Mesendoderm (in vitro differentiated cells): Measurements from ENCODE around the gene RALGPS1.

Experiments
- DNase-seq: peaks from one replicate; pipeline ENCODE4 v3.0.0; 2013
- H2AK5ac ChIP-seq: 2 replicates; pipeline ENCODE4 v1.6.1; 2013; ENCODE audit warnings: low read length, inconsistent platforms
- H2BK120ac ChIP-seq: 2 replicates; pipeline ENCODE4 v1.6.1; 2013; ENCODE audit warnings: low read depth, mild to moderate bottlenecking, low read length, moderate library complexity, mixed read lengths
- H2BK15ac ChIP-seq: replicated peaks from 2 replicates; pipeline ENCODE4 v1.6.1; 2013; ENCODE audit warnings: low read depth, mild to moderate bottlenecking, moderate library complexity
- H2BK5ac ChIP-seq: 2 replicates; pipeline ENCODE4 v1.6.1; 2013; ENCODE audit warnings: low read length, inconsistent platforms
- H3K18ac ChIP-seq: 2 replicates; pipeline ENCODE4 v1.6.1; 2013; ENCODE audit warnings: mild to moderate bottlenecking, low read length, mixed read lengths
- H3K23ac ChIP-seq: one replicate; pipeline ENCODE4 v1.6.1; 2013; ENCODE audit warnings: low read length
- H3K27ac ChIP-seq: 2 replicates; pipeline ENCODE4 v1.5.1; 2013; ENCODE audit warnings: low read depth, mild to moderate bottlenecking, inconsistent platforms, low read length, moderate library complexity
- H3K27me3 ChIP-seq: 2 replicates; pipeline ENCODE4 v1.6.1; 2013; ENCODE audit warnings: low read length, control low read depth, mild to moderate bottlenecking, inconsistent platforms; ENCODE audit not compliant: insufficient read depth, poor library complexity
- H3K36me3 ChIP-seq: 2 replicates; pipeline ENCODE4 v1.6.1; 2013; ENCODE audit warnings: low read length, inconsistent platforms; ENCODE audit not compliant: control insufficient read depth, insufficient read depth
- H3K4ac ChIP-seq: one replicate; pipeline ENCODE4 v1.6.1; 2013; ENCODE audit warnings: low read depth, mild to moderate bottlenecking, low read length, moderate library complexity
- H3K4me1 ChIP-seq: 2 replicates; pipeline ENCODE4 v1.6.1; 2013; ENCODE audit warnings: low read depth, low read length, inconsistent platforms; ENCODE audit not compliant: control insufficient read depth
- H3K4me2 ChIP-seq: 2 replicates; pipeline ENCODE4 v1.6.1; 2013; ENCODE audit warnings: low read length
- H3K4me3 ChIP-seq: 2 replicates; pipeline ENCODE4 v1.5.1; 2013; ENCODE audit warnings: mild to moderate bottlenecking, low read length
- H3K56ac ChIP-seq: one replicate; pipeline ENCODE4 v1.6.1; 2013; ENCODE audit warnings: low read length
- H3K79me1 ChIP-seq: 2 replicates; pipeline ENCODE4 v1.6.1; 2013; ENCODE audit warnings: low read length, inconsistent platforms
- H3K79me2 ChIP-seq: 2 replicates; pipeline ENCODE4 v1.6.1; 2013; ENCODE audit warnings: mild to moderate bottlenecking, low read length; ENCODE audit not compliant: control insufficient read depth, insufficient read depth
- H3K9ac ChIP-seq: 2 replicates; pipeline ENCODE4 v1.6.1; 2013; ENCODE audit warnings: low read length, inconsistent platforms
- H4K5ac ChIP-seq: one replicate; pipeline ENCODE4 v1.6.1; 2013; ENCODE audit warnings: low read length
- H4K8ac ChIP-seq: one replicate; pipeline ENCODE4 v1.6.1; 2013; ENCODE audit warnings: low read depth, mild to moderate bottlenecking, control low read depth, low read length, moderate library complexity
- WGBS: extraction: QIAGEN DNeasy Blood & Tissue Kit; methylation state at CpG from one replicate; pipeline ENCODE4 v1.1.7; 2013; ENCODE audit warnings: low lambda C conversion rate, missing lambda C conversion rate; ENCODE audit not compliant: insufficient coverage; ENCODE audit errors: extremely low coverage; 5-methylcytosine and 5-hydroxymethylcytosine counted together

Gene RALGPS1

DNA sequence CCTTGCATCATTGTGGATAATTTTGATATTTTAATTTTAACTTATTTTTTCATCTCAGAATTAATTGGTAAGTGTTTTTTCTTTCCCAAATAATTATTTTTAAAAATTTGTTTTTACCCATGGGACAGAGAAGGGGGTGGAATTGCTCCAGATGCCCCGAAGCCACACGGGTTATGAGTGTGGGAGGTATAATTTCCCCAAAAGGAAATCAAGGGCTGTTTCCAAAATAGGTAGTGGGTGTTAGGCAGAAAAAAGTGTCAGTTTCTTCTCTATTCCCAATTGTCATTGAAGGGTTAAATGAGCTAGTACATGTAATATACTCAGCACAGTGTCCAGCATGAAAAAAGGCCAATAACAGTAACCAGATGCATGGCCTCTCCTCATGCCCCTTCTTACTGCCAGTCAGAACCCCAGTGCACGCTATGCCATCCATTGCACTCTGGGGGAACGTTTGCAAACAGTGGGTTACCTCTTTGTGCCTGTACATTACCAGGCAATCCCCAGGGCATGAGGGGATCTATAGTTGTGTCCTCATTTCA, 244.3 kb downstream of the RALGPS1 start:
- H3K23ac ChIP-seq: no peak overlapping the region
- no peaks in the 10 kb centered on the region for H3K4me1 ChIP-seq
- H3K27ac ChIP-seq: no peak overlapping the region
- no peak overlapping the region for H2BK120ac ChIP-seq
- no peak overlapping the region for H4K8ac ChIP-seq
- H3K36me3 ChIP-seq: no peaks in the 10 kb centered on the region
- H3K4me3 ChIP-seq: no peak overlapping the region
- H3K4me2 ChIP-seq: no peak overlapping the region
- no peak for DNase-seq
- H3K79me2 ChIP-seq: no peaks in the 10 kb centered on the region
- no peak overlapping the region for H2BK5ac ChIP-seq
- H3K9ac ChIP-seq: no peak overlapping the region
- no peak overlapping the region for H4K5ac ChIP-seq
- H3K4ac ChIP-seq: no peak overlapping the region
- no peak overlapping the region for H3K18ac ChIP-seq
- no peak overlapping the region for H2AK5ac ChIP-seq
- H2BK15ac ChIP-seq: no peak overlapping the region
- no peaks in the 10 kb centered on the region for H3K27me3 ChIP-seq
- no CpG with 5 or more reads among the region's 4 CpGs for WGBS
- no peak overlapping the region for H3K56ac ChIP-seq
- H3K79me1 ChIP-seq: no peaks in the 10 kb centered on the region

DNA sequence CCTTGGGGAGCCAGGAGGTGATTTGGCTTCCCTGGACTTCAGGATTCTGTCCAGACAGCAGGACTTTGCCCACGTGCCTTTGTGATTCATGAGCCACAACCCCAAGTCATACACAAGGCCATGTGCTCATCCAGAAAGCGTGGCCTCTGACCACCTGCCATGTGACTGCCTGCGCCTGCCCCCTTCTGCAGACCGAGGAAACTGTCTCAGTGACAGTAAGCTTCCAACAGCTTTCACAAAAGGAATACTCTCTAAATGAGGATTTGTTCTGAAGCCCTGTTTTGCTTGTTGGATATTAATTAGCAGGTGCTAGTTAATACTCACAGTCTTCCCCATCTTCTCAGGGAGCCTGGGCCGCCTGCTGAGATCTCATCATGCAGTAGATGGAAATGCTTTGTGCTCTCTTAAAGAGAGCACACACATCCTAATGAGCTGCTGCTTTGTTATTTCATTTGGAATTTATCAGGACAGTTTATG, 244.8 kb downstream of the RALGPS1 start:
- no peak overlapping the region for H3K4me3 ChIP-seq
- no peak overlapping the region for H4K5ac ChIP-seq
- no peaks in the 10 kb centered on the region for H3K36me3 ChIP-seq
- H3K27ac ChIP-seq: no peak overlapping the region
- no peaks in the 10 kb centered on the region for H3K27me3 ChIP-seq
- no peak overlapping the region for H3K56ac ChIP-seq
- no peak overlapping the region for H4K8ac ChIP-seq
- H3K79me1 ChIP-seq: no peaks in the 10 kb centered on the region
- no peak overlapping the region for H3K4ac ChIP-seq
- H2BK5ac ChIP-seq: no peak overlapping the region
- H3K9ac ChIP-seq: no peak overlapping the region
- H2BK120ac ChIP-seq: no peak overlapping the region
- no peak overlapping the region for H2AK5ac ChIP-seq
- no peak overlapping the region for H3K23ac ChIP-seq
- H3K4me2 ChIP-seq: no peak overlapping the region
- WGBS: no CpG with 5 or more reads among the region's 5 CpGs
- no peaks in the 10 kb centered on the region for H3K4me1 ChIP-seq
- DNase-seq: peak; percentile 77
- no peak overlapping the region for H2BK15ac ChIP-seq
- H3K79me2 ChIP-seq: no peaks in the 10 kb centered on the region
- H3K18ac ChIP-seq: no peak overlapping the region

DNA sequence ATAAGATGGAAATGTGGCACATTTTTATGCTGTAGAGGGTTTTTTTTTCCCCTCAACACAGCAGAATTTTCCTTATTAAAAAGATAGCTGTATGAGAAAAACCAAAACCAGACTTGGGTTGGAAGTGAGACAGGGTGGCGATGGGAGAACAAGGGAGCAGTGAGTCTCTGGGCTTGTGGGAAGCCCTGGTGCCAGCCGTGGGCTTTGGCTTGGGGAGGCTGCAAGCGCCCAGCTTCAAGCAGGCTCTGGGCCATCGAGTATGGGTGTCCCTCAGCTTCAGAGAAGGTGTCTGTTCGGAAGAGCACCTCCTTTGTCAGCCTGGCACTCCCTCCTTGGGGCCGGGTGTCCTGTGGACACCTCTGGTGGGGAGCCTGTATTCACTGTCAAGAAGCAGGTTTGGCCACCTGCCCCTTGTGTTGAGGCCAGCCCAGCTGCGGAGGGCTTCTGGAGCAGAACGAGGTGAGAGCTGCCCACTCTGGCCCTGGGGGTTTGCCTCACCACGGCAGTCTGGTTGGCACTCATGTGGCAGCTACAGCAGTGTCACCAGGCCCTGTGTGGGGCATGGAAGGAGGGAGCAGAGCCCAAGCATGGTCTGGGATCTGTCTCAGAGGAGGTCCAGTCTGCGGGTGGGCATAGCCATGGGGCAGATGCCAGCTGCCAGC, 245.5 kb downstream of the RALGPS1 start:
- Histone ChIP-seq H3K79me2 (no peaks in the 10 kb centered on the region), H2BK120ac (no peak overlapping the region), H3K27ac (no peak overlapping the region), H2BK15ac (no peak overlapping the region), H3K36me3 (no peaks in the 10 kb centered on the region), H3K4ac (no peak overlapping the region), H4K5ac (no peak overlapping the region), H3K56ac (no peak overlapping the region), H3K9ac (no peak overlapping the region), H3K23ac (no peak overlapping the region), H3K79me1 (no peaks in the 10 kb centered on the region), H3K4me2 (no peak overlapping the region), H4K8ac (no peak overlapping the region), H3K4me1 (no peaks in the 10 kb centered on the region), H2BK5ac (no peak overlapping the region), H2AK5ac (no peak overlapping the region), H3K18ac (no peak overlapping the region), H3K27me3 (no peaks in the 10 kb centered on the region), H3K4me3 (no peak overlapping the region)
- DNase-seq: no peak
- WGBS: no CpG with 5 or more reads among the region's 10 CpGs

DNA sequence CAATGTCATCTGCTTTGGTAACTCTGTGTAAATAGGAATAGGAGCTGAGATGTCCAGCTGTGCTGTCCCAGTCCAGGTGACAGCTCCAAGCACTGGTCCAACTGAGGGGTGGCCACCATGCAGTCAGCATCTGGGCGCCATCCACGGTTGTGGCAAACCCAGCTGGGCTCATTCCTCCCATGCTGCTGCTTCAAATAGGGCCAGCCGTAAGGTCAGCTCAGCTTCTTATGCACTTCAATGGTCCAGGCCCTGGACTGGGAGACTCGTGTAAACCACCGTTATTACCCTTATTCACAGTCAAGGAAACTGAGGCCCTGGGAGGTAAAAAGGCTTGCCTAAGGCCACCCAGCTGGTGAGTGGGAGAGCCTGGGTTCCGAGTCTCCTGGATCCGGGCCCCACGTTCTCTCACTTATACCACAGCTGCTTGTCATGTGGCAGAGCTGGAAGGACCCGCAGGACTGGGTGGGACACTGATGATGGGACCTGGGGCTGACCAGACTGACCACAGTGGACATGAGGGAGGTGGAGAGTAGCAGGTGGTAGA, 246.6 kb downstream of the RALGPS1 start:
- Histone ChIP-seq H3K79me1 (no peaks in the 10 kb centered on the region), H3K18ac (no peak overlapping the region), H3K9ac (no peak overlapping the region), H3K27ac (no peak overlapping the region), H3K4me1 (no peaks in the 10 kb centered on the region), H4K5ac (no peak overlapping the region), H3K4me2 (no peak overlapping the region), H4K8ac (no peak overlapping the region), H3K79me2 (no peaks in the 10 kb centered on the region), H3K36me3 (no peaks in the 10 kb centered on the region), H3K27me3 (no peaks in the 10 kb centered on the region), H3K56ac (no peak overlapping the region), H3K23ac (no peak overlapping the region), H2BK120ac (no peak overlapping the region), H2BK15ac (no peak overlapping the region), H3K4me3 (no peak overlapping the region), H2BK5ac (no peak overlapping the region), H2AK5ac (no peak overlapping the region), H3K4ac (no peak overlapping the region)
- DNase-seq: no peak
- WGBS: no CpG with 5 or more reads among the region's 9 CpGs

DNA sequence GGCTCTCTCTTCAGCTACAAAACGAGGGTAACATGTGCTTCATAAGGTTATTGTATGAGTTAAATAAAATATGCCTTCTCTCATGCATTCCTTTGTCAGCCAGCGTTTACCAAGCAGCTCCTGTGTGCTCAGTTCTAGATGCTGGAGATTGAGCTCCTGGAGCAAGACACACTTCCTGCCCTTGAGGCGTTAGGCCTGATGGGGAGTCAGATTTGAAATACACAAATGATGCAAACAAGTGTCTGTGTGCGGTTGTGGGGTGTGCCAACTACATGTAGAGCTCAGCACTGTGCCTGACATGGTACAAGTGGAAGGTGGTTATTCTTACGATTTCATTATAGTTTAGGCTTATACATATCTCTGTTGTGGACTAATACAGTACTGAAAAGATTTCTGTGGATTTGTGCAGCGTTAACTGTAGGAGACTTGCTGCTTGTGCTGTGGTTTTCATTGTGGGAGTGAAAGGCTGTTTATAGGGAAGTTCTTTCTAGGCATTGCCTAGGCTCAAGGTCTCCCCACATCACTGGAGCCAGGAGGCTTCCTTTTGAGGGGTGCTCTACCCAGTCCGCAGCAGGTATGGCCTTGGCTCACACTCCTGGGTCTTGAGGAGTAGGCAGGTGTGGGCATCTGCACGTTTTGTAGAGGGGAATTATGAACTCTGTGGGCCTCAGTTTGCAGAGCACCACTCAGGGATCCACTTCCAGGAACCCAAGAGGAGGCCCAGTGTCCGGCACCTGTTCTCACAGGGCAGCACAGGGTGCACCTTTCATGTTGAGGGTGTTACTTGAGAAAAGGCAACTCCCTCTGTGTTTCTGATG, 247.7 kb downstream of the RALGPS1 start:
- Histone ChIP-seq H4K5ac (no peak overlapping the region), H2AK5ac (no peak overlapping the region), H2BK5ac (no peak overlapping the region), H3K27me3 (no peaks in the 10 kb centered on the region), H3K4ac (no peak overlapping the region), H3K79me1 (no peaks in the 10 kb centered on the region), H3K4me1 (no peaks in the 10 kb centered on the region), H4K8ac (no peak overlapping the region), H3K4me2 (no peak overlapping the region), H3K23ac (no peak overlapping the region), H3K18ac (no peak overlapping the region), H3K4me3 (no peak overlapping the region), H3K79me2 (no peaks in the 10 kb centered on the region), H3K27ac (no peak overlapping the region), H3K9ac (no peak overlapping the region), H2BK15ac (no peak overlapping the region), H3K56ac (no peak overlapping the region), H2BK120ac (no peak overlapping the region), H3K36me3 (no peaks in the 10 kb centered on the region)
- DNase-seq: peak; percentile 31
- WGBS: no CpG with 5 or more reads among the region's 9 CpGs
